Suprapubic skin (tissue), 4 donors: ENCODE measurements around the gene CLN5.

ENCODE experiments used
- POLR2A ChIP-seq, 2 donors: fragments of 450-650 bp; IDR thresholded peaks; one replicate each; pipeline ENCODE4 v1.6.1; 2017; ENCODE audit warnings: antibody characterized with exemption in 2 of 2, mild to moderate bottlenecking in 2 of 2, moderate library complexity in 2 of 2
- POLR2AphosphoS5 ChIP-seq, 3 donors: sonication (generic); formaldehyde crosslinking; IDR thresholded peaks; one replicate each; pipeline ENCODE4 v1.6.1; 2017; ENCODE audit warnings: antibody characterized with exemption in 3 of 3
- TF ChIP-seq, protein P1 (sequence below), 2 donors: fragments of 200-600 bp in 1 of 2; fragments of 450-650 bp in 1 of 2; sonication (generic) in 1 of 2; IDR thresholded peaks; one replicate each; pipeline ENCODE4 v1.5.1; 2016 to 2019; ENCODE audit warnings: antibody characterized with exemption in 2 of 2, mild to moderate bottlenecking in 1 of 2, moderate library complexity in 1 of 2

DNA sequence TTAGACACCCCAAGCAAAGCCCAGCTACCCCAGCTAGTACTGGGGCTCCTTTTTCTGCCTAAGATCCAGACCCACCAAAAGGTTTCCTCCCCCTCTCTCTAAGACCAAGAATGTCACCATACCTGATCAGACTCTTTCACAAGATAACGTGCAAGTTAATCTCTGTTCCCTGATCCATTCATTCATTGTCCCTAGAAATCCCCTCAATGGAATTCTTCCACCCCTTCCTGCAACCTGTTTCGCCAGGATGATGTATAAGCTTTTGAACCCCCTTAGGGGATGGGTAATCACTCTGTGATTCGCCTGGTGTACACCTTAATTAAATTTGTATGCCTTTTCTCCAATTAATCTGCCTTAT is 17.3 kb upstream of the CLN5 start:
- no peak for TF ChIP-seq POLR2AphosphoS5 (IDR thresholded peaks at IDR 0.05)
- TF ChIP-seq POLR2A (IDR thresholded peaks at IDR 0.05): no peak
- TF ChIP-seq, protein P1, sequence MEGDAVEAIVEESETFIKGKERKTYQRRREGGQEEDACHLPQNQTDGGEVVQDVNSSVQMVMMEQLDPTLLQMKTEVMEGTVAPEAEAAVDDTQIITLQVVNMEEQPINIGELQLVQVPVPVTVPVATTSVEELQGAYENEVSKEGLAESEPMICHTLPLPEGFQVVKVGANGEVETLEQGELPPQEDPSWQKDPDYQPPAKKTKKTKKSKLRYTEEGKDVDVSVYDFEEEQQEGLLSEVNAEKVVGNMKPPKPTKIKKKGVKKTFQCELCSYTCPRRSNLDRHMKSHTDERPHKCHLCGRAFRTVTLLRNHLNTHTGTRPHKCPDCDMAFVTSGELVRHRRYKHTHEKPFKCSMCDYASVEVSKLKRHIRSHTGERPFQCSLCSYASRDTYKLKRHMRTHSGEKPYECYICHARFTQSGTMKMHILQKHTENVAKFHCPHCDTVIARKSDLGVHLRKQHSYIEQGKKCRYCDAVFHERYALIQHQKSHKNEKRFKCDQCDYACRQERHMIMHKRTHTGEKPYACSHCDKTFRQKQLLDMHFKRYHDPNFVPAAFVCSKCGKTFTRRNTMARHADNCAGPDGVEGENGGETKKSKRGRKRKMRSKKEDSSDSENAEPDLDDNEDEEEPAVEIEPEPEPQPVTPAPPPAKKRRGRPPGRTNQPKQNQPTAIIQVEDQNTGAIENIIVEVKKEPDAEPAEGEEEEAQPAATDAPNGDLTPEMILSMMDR (IDR thresholded peaks at IDR 0.05): no peak
